NCI-H1417 treated with DMSO at 0.1 percent for 48 hours (cell line): ENCODE data around the gene PRKN.
"Not testable (repeated sequence)": the region's sequence is repeated elsewhere in the genome, so short reads cannot be mapped to it uniquely, and the experiment has no call there.

Experiments
- DNase-seq: peaks from one replicate; lab custom pipeline; 2025; lab: John Stamatoyannopoulos, UW

PRKN gene

GRCh38 chr6:161542346-161542980 lies 1185.1 kb downstream of the PRKN start:
- DNase-seq: no peak

- DNase-seq: no peak
Observed at GRCh38 chr6:161540532-161540931, 1187.0 kb downstream of the PRKN start.

DNA sequence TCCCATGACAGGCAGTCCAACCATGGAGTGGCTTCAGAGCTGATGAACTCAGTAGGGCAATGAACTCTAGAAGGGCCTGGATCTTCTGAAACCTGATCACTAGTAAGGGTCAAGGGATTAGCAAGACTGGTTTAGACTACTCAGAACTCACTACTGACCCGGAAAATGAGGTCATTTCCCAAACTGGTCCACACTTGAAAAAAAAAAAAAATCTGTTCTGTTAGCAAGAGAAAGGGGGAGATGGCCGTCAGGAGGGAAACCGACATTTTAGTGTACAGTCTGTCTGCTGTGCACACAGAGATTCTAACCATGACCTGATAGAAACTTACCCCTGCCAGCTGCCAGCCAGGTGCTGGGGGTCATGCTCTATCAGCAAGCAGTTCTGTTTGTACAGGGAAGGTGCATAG lies 1191.3 kb downstream of the PRKN start:
- DNase-seq: no peak

DNA sequence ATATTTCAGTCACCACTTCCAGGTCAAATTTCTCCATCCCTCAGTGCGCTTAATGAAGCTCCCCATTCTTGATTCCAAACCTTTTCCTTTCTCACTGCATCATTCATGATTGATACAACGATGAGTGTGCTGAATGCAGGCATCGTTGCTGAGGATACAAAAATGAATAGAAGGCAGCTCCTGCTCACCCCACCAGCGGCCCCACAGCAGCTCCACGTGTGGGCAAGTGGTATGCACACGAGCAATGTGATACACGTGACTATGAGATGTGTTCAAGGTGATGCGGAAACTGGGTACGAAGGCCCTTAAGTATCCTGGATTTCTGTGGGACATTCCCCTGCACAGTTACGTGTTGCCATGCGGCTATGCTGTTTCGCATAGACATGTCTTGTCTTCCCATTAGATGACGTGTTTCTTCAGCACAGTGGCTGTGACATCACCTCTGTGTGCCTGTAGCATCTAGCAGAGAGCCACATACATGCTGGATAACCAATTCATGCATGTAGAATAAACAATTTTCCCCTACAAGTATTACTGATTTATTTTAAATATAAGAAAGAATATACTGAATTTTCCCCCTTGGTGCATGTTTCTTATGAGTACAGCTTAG lies 1193.2 kb downstream of the PRKN start:
- DNase-seq: no peak

DNA sequence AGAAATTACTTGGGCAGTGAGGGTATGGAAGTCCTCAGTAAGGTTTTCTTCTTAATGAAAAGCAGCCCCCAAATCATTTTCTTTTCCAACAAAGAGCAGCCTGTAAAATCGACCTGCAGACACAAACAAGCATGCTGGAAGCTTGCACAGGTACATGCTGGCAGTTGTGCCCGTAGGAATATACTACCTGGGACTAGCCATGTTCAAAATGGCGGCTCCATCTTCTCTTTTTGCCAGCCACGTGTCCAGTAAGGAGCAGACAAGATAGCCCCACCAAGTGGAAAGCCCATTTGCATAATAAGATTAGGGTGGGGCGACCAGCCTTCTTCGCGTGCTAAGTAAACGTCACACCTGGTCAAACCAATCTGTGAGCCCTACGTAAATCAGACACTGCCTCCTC lies 1194.3 kb downstream of the PRKN start:
- no peak for DNase-seq

DNA sequence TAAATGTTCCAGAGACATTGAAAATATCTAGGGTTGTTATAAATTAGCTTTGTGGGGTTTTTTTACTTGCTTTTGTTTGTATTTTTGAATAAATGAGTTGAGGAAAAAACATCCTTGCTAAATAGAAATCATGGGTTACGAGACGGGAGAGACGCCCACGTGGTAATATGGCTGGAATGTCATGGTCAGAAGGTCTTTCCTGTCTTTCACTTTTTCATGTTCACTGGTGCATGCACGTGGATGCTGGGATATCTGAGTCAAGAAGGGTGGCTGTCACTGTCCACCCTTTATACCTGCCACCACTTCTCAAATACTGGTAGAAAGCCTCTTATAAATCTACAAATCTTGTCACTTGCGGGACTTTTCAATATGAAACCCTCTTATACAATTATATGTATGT lies 1195.0 kb downstream of the PRKN start:
- no peak for DNase-seq

GRCh38 chr6:161526794-161527193 lies 1200.8 kb downstream of the PRKN start:
- no peak for DNase-seq

GRCh38 chr6:161523362-161523761 lies 1204.2 kb downstream of the PRKN start:
- DNase-seq: no peak

DNA sequence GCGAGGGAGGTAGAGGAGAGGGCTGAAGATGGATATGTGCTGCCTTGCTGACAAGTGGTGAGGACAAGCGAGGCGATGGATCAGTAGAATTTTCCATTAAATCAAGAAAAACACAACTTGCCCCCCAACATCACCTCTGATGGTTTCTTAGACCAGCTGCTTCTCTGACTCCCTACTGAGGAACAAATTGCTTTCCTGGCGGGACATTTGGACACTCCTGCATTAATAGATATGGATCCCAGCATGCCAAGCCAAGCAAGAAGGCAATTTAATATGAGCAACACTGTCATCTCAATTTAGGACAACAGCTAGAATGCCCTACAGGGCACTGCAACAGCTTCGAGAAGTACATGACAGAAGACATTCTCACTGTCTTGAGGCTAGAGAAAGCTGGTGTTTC lies 1205.3 kb downstream of the PRKN start:
- no peak for DNase-seq

GRCh38 chr6:161511447-161512095 lies 1216.0 kb downstream of the PRKN start:
- DNase-seq: no peak

- DNase-seq: no peak
Observed at GRCh38 chr6:161508341-161508740, 1219.2 kb downstream of the PRKN start.

DNA sequence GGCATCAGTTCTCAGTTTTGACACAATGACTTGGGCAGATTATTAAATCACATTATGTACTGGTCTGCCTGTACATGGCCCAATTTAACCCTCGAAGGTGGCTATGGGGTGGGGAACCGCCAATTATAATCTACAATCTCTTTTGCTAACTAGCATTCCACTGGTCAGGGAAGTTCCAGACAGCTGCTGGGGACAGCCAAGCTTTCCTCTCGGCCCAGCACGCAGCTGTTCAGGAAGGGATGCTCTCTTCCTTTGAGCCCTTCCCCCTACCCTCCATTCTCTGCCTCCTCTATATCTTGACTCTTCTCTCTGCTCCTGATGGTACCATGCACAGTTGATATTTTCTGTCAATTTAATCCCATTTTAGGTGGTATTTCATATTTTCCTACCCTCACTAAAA lies 1220.2 kb downstream of the PRKN start:
- DNase-seq: no peak

- no peak for DNase-seq
Observed at GRCh38 chr6:161503570-161503969, 1224.0 kb downstream of the PRKN start.

GRCh38 chr6:161498881-161499280 lies 1228.7 kb downstream of the PRKN start:
- no peak for DNase-seq

DNA sequence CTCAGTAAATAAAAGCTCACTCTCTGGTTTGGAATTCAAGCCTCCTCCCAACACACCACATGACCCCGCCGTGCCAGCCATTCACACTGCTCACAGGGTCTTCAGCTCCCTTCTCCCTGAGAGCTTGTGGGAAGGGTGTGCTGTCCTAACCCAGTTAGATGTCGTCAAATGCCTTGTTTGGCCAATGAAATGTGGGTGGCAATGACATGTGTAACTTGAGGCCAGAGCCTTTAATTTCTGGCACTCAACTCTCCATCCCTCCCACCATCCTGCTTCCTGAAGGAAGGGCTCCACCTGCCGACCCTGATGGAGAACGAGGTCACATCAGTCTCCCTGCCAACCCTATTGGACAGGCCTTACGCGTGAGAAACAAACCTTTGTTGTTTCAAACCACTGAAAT lies 1229.2 kb downstream of the PRKN start:
- no peak for DNase-seq

GRCh38 chr6:161496941-161497340 lies 1230.6 kb downstream of the PRKN start:
- no peak for DNase-seq

DNA sequence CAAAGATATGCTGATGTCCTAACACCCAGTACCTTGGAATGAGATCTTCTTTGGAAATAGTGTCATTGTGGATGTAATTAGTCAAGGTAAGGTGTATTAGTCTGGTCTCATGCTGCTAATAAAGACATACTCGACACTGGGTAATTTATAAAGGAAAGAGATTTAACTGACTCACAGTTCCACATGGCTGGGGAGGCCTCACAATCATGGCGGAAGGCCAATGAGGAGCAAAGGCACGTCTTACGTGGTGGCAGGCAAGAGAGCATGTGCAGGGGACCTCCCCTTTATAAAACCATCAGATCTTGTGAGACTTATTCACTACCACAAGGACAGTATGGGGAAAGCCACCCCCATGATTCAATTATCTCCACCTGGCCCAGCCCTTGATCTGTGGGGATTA lies 1231.3 kb downstream of the PRKN start:
- not testable (repeated sequence) for DNase-seq

- DNase-seq: no peak
Observed at GRCh38 chr6:161494566-161494965, 1233.0 kb downstream of the PRKN start.

DNA sequence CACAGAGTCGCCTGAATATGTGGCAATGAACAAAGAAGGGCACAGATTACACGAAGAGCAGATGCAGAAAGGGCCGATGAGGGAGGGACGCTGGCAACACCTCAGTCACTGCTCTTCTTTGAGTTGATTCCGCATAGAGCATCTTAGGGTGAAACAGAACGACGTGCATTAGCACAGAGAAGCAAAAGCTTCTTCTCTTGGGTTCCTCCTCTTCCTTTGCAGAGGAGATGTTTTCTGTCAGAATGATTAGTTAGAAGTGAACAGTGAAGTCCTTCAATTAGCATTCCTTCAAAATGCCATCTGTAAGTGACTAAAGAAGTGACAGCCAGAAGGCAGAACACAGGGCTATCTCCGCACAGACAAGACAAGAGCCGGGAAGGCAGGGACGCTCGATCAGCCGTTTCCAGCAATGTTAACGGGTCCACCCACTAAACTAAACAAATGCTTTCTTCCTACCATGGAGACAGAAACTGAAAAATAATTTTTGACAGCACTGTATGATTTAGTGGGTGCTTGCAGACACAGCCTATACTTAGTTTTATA lies 1233.9 kb downstream of the PRKN start:
- no peak for DNase-seq

GRCh38 chr6:161489626-161490306 lies 1237.8 kb downstream of the PRKN start:
- no peak for DNase-seq

GRCh38 chr6:161487694-161488093 lies 1239.9 kb downstream of the PRKN start:
- DNase-seq: no peak

GRCh38 chr6:161487217-161487531 lies 1240.4 kb downstream of the PRKN start:
- DNase-seq: no peak
